Peyer's patch (tissue), 4 donors: ENCODE data around the gene TRPV5.

ENCODE experiments used
- POLR2A ChIP-seq, 2 donors: fragments of 450-650 bp; IDR thresholded peaks; one replicate each; pipeline ENCODE4 v1.5.1; 2017; ENCODE audit warnings: antibody characterized with exemption in 2 of 2, mild to moderate bottlenecking in 2 of 2, moderate library complexity in 2 of 2
- TF ChIP-seq, protein P1 (sequence below), 6 experiments: fragments of 450-650 bp in 4 of 6; fragments of 200-600 bp in 2 of 6; sonication (generic) in 1 of 6; IDR thresholded peaks; one replicate each; pipeline ENCODE4 v1.5.1; 2017 to 2019; ENCODE audit warnings: antibody characterized with exemption in 6 of 6, mild to moderate bottlenecking in 3 of 6, moderate library complexity in 1 of 6

DNA sequence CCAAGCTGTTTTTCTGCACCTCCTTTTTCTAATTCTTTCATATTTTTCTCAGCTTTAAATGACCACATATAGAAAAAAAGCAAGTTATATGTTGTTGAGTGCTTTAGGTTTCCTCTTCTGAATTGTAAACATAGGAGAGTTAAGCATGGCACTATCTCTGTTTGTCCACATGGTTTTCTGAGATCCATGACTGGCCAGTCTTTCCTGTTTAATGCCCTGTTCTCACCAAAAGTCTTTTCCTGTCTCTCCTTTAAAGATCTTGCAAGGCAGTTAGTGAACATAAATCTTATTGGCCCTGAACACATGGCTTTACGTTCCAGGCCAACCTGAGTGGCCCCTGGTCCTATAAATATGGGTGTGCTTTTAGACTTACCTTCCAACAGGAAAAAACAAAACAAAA lies 19.4 kb downstream of the TRPV5 start:
- TF ChIP-seq, protein P1, sequence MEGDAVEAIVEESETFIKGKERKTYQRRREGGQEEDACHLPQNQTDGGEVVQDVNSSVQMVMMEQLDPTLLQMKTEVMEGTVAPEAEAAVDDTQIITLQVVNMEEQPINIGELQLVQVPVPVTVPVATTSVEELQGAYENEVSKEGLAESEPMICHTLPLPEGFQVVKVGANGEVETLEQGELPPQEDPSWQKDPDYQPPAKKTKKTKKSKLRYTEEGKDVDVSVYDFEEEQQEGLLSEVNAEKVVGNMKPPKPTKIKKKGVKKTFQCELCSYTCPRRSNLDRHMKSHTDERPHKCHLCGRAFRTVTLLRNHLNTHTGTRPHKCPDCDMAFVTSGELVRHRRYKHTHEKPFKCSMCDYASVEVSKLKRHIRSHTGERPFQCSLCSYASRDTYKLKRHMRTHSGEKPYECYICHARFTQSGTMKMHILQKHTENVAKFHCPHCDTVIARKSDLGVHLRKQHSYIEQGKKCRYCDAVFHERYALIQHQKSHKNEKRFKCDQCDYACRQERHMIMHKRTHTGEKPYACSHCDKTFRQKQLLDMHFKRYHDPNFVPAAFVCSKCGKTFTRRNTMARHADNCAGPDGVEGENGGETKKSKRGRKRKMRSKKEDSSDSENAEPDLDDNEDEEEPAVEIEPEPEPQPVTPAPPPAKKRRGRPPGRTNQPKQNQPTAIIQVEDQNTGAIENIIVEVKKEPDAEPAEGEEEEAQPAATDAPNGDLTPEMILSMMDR (IDR thresholded peaks at IDR 0.05) = no peak
- no peak for TF ChIP-seq POLR2A (IDR thresholded peaks at IDR 0.05)
